GM23338 (cell line): ENCODE data around the gene GRM4. TPM values are rescaled to one million over a fixed set of nuclear protein-coding genes. Genes with fewer than 3 reads are reported as not detected.
A peak's percentile ranks its signal among the peaks of the same experiment; 100 is the strongest.

Experiments used
- ATAC-seq: fragments of 200-7000 bp; cut with Tn5 transposase; 3 replicates; pipeline ENCODE4 v1.9.1; 2020
- DNase-seq: peaks from one replicate; pipeline ENCODE4 v3.0.0-alpha.2; 2015; ENCODE audit warnings: low spot score
- H2AFZ ChIP-seq: fragments of 200-600 bp; sonication (generic); 2 replicates; pipeline ENCODE4 v1.8.0; 2016; ENCODE audit warnings: antibody characterized with exemption, mild to moderate bottlenecking, moderate library complexity
- H3F3A ChIP-seq: fragments of 200-600 bp; sonication (generic); replicated peaks from 2 replicates; pipeline ENCODE4 v1.8.0; 2017; ENCODE audit warnings: antibody characterized with exemption, mixed run types, low read depth
- H3K27ac ChIP-seq: fragments of 200-600 bp; sonication (generic); 2 replicates; pipeline ENCODE4 v1.6.1; 2016; ENCODE audit warnings: low read depth
- H3K27me3 ChIP-seq: fragments of 200-600 bp; sonication (generic); 2 replicates; pipeline ENCODE4 v1.8.0; 2016; ENCODE audit warnings: mild to moderate bottlenecking, mixed run types, moderate library complexity; ENCODE audit not compliant: insufficient read depth
- H3K36me3 ChIP-seq: fragments of 200-600 bp; sonication (generic); 2 replicates; pipeline ENCODE4 v1.8.0; 2016; ENCODE audit warnings: mild to moderate bottlenecking; ENCODE audit not compliant: insufficient read depth
- H3K4me1 ChIP-seq: fragments of 200-600 bp; sonication (generic); 2 replicates; pipeline ENCODE4 v1.8.0; 2016; ENCODE audit warnings: mild to moderate bottlenecking, moderate library complexity; ENCODE audit not compliant: insufficient read depth
- H3K4me2 ChIP-seq: fragments of 200-600 bp; sonication (generic); 2 replicates; pipeline ENCODE4 v1.7.1; 2017; ENCODE audit warnings: mixed run types
- H3K4me3 ChIP-seq: fragments of 200-600 bp; sonication (generic); 2 replicates; pipeline ENCODE4 v1.6.1; 2016; ENCODE audit warnings: mixed run types
- H3K79me2 ChIP-seq: fragments of 200-600 bp; sonication (generic); replicated peaks from 2 replicates; pipeline ENCODE4 v1.8.0; 2017; ENCODE audit warnings: mild to moderate bottlenecking; ENCODE audit not compliant: insufficient read depth
- H3K9me2 ChIP-seq: fragments of 200-600 bp; sonication (generic); 2 replicates; pipeline ENCODE4 v1.8.0; 2017; ENCODE audit not compliant: insufficient read depth
- H4K20me1 ChIP-seq: fragments of 200-600 bp; sonication (generic); replicated peaks from 2 replicates; pipeline ENCODE4 v1.8.0; 2017; ENCODE audit warnings: mild to moderate bottlenecking; ENCODE audit not compliant: insufficient read depth
- H3K27ac Mint-ChIP-seq: 2 replicates; pipeline ENCODE4 v1.8.0; 2020; ENCODE audit warnings: inconsistent platforms, mild to moderate bottlenecking, moderate library complexity, mixed read lengths
- H3K27me3 Mint-ChIP-seq: 3 replicates; pipeline ENCODE4 v1.8.0; 2022; ENCODE audit warnings: low read depth, mild to moderate bottlenecking, moderate library complexity, mixed read lengths, inconsistent platforms; ENCODE audit not compliant: insufficient read depth, poor library complexity
- H3K36me3 Mint-ChIP-seq: 3 replicates; pipeline ENCODE4 v1.8.0; 2021; ENCODE audit warnings: low read depth, mild to moderate bottlenecking, inconsistent platforms, moderate library complexity, mixed read lengths
- H3K4me1 Mint-ChIP-seq: 3 replicates; pipeline ENCODE4 v1.8.0; 2020; ENCODE audit warnings: mild to moderate bottlenecking, inconsistent platforms, mixed read lengths
- H3K4me3 Mint-ChIP-seq: 3 replicates; pipeline ENCODE4 v1.8.0; 2021; ENCODE audit warnings: moderate library complexity, mild to moderate bottlenecking, inconsistent platforms, mixed read lengths
- H3K9me3 Mint-ChIP-seq: 3 replicates; pipeline ENCODE4 v1.8.0; 2020; ENCODE audit warnings: moderate library complexity, mild to moderate bottlenecking, inconsistent platforms, mixed read lengths
- CREB1 ChIP-seq: fragments of 250-450 bp; sonication (Bioruptor Pico); IDR thresholded peaks from 2 replicates; pipeline ENCODE4 v1.5.0; 2020; ENCODE audit warnings: low read depth, mild to moderate bottlenecking, moderate library complexity
- CTCF ChIP-seq, 2 experiments: fragments of 200-600 bp in 1 of 2; sonication (generic) in 1 of 2; conservative IDR thresholded peaks; 2 replicates each; pipeline versions ENCODE4 v1.5.1 to v1.6.1; 2016 to 2017; ENCODE audit warnings: antibody characterized with exemption in 2 of 2, low read depth in 2 of 2, mild to moderate bottlenecking in 2 of 2, moderate library complexity in 1 of 2
- POLR2AphosphoS5 ChIP-seq: IDR thresholded peaks from 2 replicates; pipeline ENCODE4 v1.6.1; 2016; ENCODE audit warnings: antibody characterized with exemption, low read depth
- ZNF114 ChIP-seq: fragments of 250-450 bp; sonication (Bioruptor Pico); IDR thresholded peaks from 2 replicates; pipeline ENCODE4 v1.5.0; 2020; ENCODE audit warnings: mild to moderate bottlenecking, moderate library complexity
- polyA plus RNA-seq: library from polyadenylated mRNA; unstranded; fragments of >200 nt; fragmentation: Nextera tagmentation; extraction: Ambion mirVana; gene quantifications from 2 replicates; pipeline ENCODE4 v1.2.1, GENCODE V29; 2016
- total RNA-seq: library from RNA; depleted of rRNA; stranded (reverse); fragments of >200 nt; shearing (Covaris generic); gene quantifications from 2 replicates; pipeline ENCODE4 v1.2.3, GENCODE V29; 2014

GRM4 gene
- total and polyA plus RNA-seq, 2 experiments from 2014 or later, result 7.0 to 30.6 TPM

- no peak for DNase-seq
- H3K27ac Mint-ChIP-seq, result no peak overlapping the region
- H3K9me3 Mint-ChIP-seq, result no peaks in the 10 kb centered on the region
- no peaks in the 10 kb centered on the region for H3K27me3 ChIP-seq
- no peaks in the 10 kb centered on the region for H3K36me3 ChIP-seq
- ATAC-seq, result no peak
- H3K4me3 ChIP-seq, result no peak overlapping the region
- no peak overlapping the region for H3K4me2 ChIP-seq
- no peaks in the 10 kb centered on the region for H4K20me1 ChIP-seq
- no peaks in the 10 kb centered on the region for H3K4me1 ChIP-seq
- TF ChIP-seq CREB1 (CRISPR knock-in tag), result no peak
- no peak overlapping the region for H2AFZ ChIP-seq
- no peaks in the 10 kb centered on the region for H3K79me2 ChIP-seq
- H3F3A ChIP-seq, result no peaks in the 10 kb centered on the region
- no peaks in the 10 kb centered on the region for H3K9me2 ChIP-seq
- H3K27me3 Mint-ChIP-seq, result peaks cover 10% of the 10 kb centered on the region
- H3K27ac ChIP-seq, result no peak overlapping the region
- no peak overlapping the region for H3K4me3 Mint-ChIP-seq
- peaks cover 14% of the 10 kb centered on the region for H3K36me3 Mint-ChIP-seq
- peaks cover 5% of the 10 kb centered on the region; the same call in 1 of the 3 replicates for H3K4me1 Mint-ChIP-seq
Measured at GRCh38 chr6:34028691-34029360, 117.1 kb downstream of the GRM4 start.

- no peaks in the 10 kb centered on the region for H3K27me3 ChIP-seq
- H3K36me3 Mint-ChIP-seq, result peaks cover 16% of the 10 kb centered on the region
- no peaks in the 10 kb centered on the region for H3K9me3 Mint-ChIP-seq
- H3K27ac Mint-ChIP-seq, result no peak overlapping the region
- H3K79me2 ChIP-seq, result no peaks in the 10 kb centered on the region
- peaks cover 10% of the 10 kb centered on the region for H3K27me3 Mint-ChIP-seq
- peaks cover 5% of the 10 kb centered on the region; the same call in 2 of the 3 replicates for H3K4me1 Mint-ChIP-seq
- DNase-seq (peak; percentile 30), ATAC-seq (peak; percentile 16; the same call in 2 of the 3 replicates)
- no peak overlapping the region for H3K4me3 ChIP-seq
- no peak overlapping the region for H3K27ac ChIP-seq
- no peaks in the 10 kb centered on the region for H4K20me1 ChIP-seq
- H3K4me3 Mint-ChIP-seq, result no peak overlapping the region
- no peaks in the 10 kb centered on the region for H3K4me1 ChIP-seq
- TF ChIP-seq ZNF114, result no peak
- no peak for TF ChIP-seq CREB1 (CRISPR knock-in tag)
- no peak for TF ChIP-seq POLR2AphosphoS5
- H3K36me3 ChIP-seq, result no peaks in the 10 kb centered on the region
- no peaks in the 10 kb centered on the region for H3F3A ChIP-seq
- no peak overlapping the region for H2AFZ ChIP-seq
- H3K4me2 ChIP-seq, result no peak overlapping the region
- no peaks in the 10 kb centered on the region for H3K9me2 ChIP-seq
Measured at GRCh38 chr6:34027939-34028441, 117.9 kb downstream of the GRM4 start.

- DNase-seq (peak; percentile 90), ATAC-seq (peak; percentile 94)
- H3K27ac Mint-ChIP-seq, result no peak overlapping the region
- H3F3A ChIP-seq, result no peaks in the 10 kb centered on the region
- no peaks in the 10 kb centered on the region for H3K36me3 ChIP-seq
- no peaks in the 10 kb centered on the region for H3K27me3 ChIP-seq
- H2AFZ ChIP-seq, result no peak overlapping the region
- H3K9me2 ChIP-seq, result no peaks in the 10 kb centered on the region
- no peak overlapping the region for H3K27ac ChIP-seq
- H3K4me3 Mint-ChIP-seq, result no peak overlapping the region
- TF ChIP-seq CTCF (conservative IDR thresholded peaks at IDR 0.05; ENCODE audit: low read depth in 2 of 2) (peak; percentile 77 to 95), CREB1 (CRISPR knock-in tag) (no peak)
- no peaks in the 10 kb centered on the region for H4K20me1 ChIP-seq
- H3K27me3 Mint-ChIP-seq, result peaks cover 10% of the 10 kb centered on the region
- peaks cover 5% of the 10 kb centered on the region; the same call in 2 of the 3 replicates for H3K4me1 Mint-ChIP-seq
- no peak overlapping the region for H3K4me2 ChIP-seq
- H3K9me3 Mint-ChIP-seq, result no peaks in the 10 kb centered on the region
- no peaks in the 10 kb centered on the region for H3K79me2 ChIP-seq
- H3K4me1 ChIP-seq, result no peaks in the 10 kb centered on the region
- no peak overlapping the region for H3K4me3 ChIP-seq
- peaks cover 16% of the 10 kb centered on the region for H3K36me3 Mint-ChIP-seq
Measured at GRCh38 chr6:34027445-34027936, 118.4 kb downstream of the GRM4 start.
